GM18520 (cell line): ENCODE measurements around the gene ZCCHC24.

ENCODE experiments used
- ATAC-seq: cut with Tn5 transposase; IDR thresholded peaks from one replicate; pipeline ENCODE4 v1.9.1; 2021; ENCODE audit not compliant: unreplicated experiment

The ZCCHC24 gene

DNA sequence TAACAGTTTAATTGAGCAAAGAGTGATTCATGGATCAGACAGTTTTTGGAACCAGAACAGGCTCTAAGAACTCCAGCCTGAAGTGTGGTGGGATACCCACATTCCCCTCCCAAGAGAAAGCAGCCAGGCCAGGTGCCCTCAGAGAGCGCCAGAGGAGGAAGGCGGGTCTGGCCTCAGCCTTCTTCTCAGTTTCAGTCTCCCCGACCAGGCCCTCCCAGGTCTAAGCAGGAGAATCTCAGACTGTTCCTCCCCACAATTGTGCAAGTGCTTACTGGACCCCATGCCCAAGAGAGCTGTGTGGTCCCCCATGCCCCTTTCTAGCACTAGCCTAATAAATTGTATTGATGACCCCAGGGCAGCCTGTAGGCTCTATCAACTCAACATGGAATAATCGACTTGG is 72.6 kb downstream of the ZCCHC24 start:
- no peak for ATAC-seq

DNA sequence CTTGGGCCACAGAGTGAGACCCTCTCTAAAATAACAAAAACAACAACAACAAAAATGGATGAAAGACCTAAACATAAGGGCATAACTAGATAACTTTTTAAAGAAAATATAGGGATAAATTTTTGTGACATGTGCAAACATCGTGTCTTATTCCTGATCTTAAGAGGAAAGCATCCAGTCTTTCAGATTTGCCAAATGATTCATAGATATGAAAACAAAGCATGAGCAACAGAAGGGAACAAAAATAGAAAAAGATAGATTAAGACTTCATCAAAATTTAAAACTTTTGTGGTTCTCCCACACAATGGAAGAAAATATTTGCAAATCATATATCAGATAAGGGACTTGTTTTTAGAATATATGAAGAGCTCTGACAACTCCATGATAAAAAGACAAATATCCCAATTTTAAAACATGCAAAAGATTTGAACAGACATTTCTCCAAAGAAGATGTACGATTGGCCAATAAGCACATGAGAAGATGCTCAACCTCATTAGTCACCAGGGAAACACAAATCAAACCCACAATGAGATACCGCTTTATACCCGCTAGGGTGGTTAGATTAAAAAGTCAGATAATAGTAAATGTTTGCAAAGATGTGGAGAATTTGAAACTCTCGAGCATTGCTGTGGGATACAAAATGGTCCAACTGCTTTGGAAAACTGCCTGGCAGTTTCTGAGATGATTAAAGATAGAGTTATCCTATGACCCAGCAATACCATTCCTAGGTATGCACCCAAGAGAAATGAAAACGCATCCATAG is 77.8 kb downstream of the ZCCHC24 start:
- no peak for ATAC-seq

GRCh38 chr10:79361726-79362397 is 83.6 kb downstream of the ZCCHC24 start:
- no peak for ATAC-seq

DNA sequence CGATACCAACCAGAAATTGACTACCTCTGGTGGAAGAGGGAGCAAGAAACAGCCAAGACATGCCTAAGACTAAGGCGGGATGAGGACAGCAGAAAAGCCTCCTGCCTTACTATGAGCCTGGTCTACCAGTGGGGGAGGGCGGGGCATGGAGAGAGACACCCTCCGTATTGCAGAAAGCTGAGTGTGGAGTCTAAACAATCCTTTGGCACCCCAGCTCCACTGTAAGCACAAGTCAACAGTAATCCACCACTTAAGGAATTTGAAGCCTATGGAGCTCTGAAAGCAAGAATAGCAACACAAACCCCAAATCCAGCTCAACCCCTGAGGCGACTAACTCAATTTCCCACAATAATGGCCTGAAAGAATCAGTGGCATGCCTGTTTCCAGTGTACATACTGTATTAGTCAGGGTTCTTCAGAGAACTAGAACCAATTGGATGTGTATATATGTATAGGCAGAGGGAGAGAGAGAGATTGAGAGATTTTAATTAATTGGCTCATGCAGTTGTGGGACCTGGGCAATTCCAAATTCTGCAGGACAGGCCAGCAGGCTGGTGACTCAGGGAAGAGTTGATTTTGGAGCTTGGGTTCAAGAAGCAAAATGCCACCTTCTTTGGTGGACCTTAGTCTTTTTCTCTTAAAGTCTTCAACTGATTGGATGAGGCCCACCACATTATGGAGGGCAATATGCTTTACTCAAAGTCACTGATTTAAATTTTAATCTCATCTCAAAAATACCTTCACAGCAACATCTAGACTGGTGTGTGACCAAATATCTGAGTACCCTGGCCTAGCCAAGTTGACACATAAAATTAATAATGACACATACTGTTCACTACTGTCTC is 84.7 kb downstream of the ZCCHC24 start:
- ATAC-seq: no peak

DNA sequence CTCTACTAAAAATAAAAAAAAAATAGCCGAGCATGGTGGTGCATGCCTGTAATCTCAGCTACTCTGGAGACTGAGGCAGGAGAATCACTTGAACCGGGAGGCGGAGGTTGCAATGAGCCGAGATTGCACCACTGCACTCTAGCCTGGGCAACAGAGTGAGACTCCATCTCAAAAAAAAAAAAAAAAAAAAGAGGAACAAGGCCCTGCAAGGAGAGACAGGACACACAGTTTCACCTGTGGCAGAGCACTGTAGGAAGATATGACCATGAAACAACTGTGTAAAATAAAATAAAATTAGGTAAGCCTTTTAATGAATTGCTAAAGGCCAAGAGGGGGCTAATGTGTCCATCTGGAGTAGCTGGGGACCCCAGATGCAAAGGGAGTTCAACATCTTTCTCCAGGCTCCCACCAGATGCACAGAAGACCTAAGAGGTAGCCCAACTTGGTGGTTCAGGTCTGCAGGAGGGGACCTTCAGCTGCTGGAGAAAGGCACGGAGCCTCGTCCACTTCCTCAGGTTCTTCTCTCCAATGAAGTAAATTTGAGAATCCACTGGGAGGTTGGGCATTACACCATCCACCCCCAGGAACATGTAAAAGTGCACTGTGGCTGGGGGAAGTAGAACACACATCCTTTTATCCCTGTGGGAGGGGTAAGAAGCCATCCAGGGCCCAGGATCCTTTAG is 85.5 kb downstream of the ZCCHC24 start:
- no peak for ATAC-seq

DNA sequence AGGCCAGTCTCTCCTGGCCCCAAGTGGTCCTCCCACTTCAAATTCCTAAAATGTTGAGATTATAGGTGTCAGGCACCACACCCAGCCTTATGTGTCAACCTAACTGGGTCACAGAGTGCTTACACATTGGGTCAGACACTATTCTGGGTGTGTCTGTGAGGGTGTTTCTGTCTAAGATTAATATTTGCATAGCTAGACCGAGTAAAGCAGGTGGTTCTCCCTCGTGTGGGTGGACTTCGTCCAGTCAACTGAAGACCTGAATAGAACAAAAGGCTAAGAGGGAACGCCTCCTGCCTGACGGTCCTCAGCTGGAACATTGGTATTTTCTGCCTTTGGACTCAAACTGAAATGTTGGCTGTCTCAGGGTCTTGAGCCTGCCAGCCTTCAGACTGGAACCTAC is 86.6 kb downstream of the ZCCHC24 start:
- no peak for ATAC-seq

- no peak for ATAC-seq
Observed at GRCh38 chr10:79357180-79357579, 88.2 kb downstream of the ZCCHC24 start.

- no peak for ATAC-seq
Observed at GRCh38 chr10:79356104-79356503, 89.3 kb downstream of the ZCCHC24 start.

- no peak for ATAC-seq
Observed at GRCh38 chr10:79355420-79356017, 89.9 kb downstream of the ZCCHC24 start.

- ATAC-seq: no peak
Observed at GRCh38 chr10:79354615-79355014, 90.8 kb downstream of the ZCCHC24 start.

DNA sequence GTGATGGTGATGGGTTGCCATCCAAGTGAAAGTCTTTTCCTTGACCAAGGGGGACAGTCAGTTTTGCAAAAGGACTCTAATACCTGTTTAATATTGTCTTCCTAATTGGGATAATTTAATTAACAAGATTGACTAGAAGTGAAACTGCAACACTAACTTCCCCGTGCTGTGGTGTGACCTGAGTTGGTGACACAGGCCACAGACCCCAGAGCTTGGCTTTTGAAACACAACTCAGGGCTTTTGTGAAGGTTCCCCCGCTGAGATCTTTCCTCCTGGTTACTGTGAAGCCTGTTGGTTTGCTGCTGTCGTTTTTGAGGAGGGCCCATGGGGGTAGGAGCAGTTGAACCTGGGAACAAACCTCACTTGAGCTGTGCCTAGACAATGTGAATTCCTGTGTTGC is 91.3 kb downstream of the ZCCHC24 start:
- ATAC-seq: no peak

- ATAC-seq: no peak
Observed at GRCh38 chr10:79353726-79354125, 91.7 kb downstream of the ZCCHC24 start.

DNA sequence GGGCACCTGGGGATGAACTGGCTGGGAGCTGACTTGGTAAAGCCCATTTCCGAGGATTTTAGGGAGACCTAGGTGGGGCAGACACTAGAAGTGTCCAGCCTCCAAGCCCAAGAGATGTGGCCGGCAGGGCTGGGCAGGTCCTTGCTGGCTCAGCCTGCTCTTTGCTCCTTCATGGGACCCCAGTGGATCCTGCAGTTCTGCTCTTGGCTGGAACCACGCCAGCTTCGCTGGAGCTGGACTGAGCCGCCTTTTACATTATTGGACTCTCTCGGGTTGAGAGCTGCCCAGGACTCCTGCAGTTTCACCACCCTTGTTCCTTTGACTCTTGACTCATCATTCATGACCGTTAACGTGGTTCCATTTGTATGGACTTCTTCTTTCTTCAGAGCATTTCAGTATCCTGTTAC is 92.4 kb downstream of the ZCCHC24 start:
- no peak for ATAC-seq

GRCh38 chr10:79352035-79352877 is 93.2 kb downstream of the ZCCHC24 start:
- no peak for ATAC-seq

GRCh38 chr10:79351332-79351731 is 94.1 kb downstream of the ZCCHC24 start:
- no peak for ATAC-seq

DNA sequence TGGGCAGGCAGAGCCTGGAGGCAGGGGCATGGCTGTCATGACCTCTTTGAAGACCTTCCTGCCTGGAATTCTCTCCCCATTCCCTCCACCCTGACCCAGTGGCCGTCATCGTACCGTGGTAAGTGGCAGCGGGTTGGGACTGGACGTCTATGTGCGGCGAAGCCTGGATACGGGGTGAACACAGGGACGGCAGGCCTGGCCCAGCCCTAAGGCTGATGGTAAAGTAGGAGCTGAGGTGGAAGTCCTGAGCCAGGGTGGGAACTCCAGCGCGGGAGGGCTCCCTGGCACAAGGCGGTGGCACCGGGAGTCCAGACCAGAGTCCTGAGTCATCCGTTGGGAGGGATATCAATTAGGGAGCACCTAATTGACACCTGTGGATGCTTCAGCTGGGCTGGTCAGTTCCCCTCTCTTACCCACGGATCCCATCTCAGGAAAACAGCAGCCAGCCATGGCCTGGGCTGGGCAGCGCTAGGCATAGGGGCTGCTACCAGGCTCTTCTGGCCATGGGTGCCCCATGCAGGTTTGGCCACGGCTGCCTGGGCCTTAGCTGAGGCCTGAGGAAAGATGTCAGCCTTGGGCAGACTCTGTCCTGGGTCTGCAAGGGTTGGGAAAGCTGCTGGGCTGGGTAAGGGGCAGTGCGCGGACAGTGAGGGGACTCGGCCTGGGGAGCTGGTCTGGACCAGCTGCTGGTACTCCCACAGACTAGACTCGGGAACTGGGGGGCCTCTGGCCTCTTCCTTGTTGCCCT is 94.8 kb downstream of the ZCCHC24 start:
- ATAC-seq: no peak

DNA sequence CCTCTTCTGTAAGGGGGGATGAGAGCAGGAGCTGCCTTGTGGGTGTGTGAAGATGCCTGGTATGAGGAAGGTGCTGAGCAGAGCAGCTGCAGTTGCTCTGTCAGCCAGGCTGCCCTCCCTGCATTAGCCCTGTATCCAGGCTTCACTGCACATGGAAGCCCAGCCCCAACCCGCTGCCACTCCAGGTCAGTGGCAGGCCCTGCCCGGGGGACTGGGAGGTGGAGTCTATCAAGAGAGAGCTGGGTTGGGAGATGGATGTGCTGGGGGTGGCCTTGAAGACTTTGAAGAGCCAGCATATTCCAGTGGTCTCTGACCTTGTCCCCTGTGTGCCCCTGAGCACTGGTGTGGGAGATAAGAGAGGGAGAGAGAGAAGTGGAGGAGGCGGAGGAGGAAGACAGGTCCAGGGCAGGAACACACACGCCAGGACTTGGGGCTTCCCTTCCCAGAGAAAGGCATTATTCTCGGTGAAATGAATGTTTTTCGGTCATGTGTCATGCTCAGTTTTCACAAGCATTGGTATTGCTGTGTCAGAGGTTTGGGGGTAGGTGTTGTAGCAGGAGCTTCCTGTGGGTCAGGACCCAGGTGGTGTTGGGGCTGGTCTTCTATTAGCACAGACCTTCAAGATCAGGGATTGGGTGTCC is 95.5 kb downstream of the ZCCHC24 start:
- ATAC-seq: no peak

- no peak for ATAC-seq
Observed at GRCh38 chr10:79349072-79349491, 96.3 kb downstream of the ZCCHC24 start.

GRCh38 chr10:79348640-79348988 is 96.8 kb downstream of the ZCCHC24 start:
- ATAC-seq: no peak
